Putamen (tissue), 1 donor: ENCODE data around the gene SORBS2.

ENCODE experiments used
- DNase-seq: peaks from one replicate; pipeline ENCODE4 v3.0.0-alpha.2; 2016; ENCODE audit warnings: low spot score

SORBS2 gene

GRCh38 chr4:185800266-185800945, 11.6 kb downstream of the SORBS2 start:
- no peak for DNase-seq

- DNase-seq = no peak
Measured at GRCh38 chr4:185799442-185799841, 12.6 kb downstream of the SORBS2 start.

- DNase-seq = no peak
Measured at GRCh38 chr4:185797596-185798338, 14.2 kb downstream of the SORBS2 start.

DNA sequence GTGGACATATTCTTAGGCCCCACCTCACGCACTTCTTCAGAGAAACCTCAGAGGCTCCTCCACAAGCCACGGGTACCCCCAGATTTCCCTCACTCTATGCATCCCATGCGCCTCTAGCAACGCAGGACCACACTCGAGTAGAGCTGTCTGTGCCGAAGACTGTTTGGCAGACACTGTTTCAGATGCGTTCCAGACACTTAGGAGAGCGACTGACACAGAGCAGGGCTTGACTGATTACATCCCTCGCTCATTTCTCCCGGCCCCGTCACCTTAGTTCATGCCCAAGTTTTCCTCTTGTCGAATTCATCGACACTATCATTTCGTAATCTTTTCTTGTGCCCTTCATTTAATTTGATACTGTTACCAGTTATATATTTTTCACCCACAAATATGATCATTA, 15.0 kb downstream of the SORBS2 start:
- DNase-seq = no peak

GRCh38 chr4:185796176-185796575, 15.8 kb downstream of the SORBS2 start:
- DNase-seq = no peak

- no peak for DNase-seq
Measured at GRCh38 chr4:185794637-185795036, 17.4 kb downstream of the SORBS2 start.

- no peak for DNase-seq
Measured at GRCh38 chr4:185793716-185794115, 18.3 kb downstream of the SORBS2 start.

DNA sequence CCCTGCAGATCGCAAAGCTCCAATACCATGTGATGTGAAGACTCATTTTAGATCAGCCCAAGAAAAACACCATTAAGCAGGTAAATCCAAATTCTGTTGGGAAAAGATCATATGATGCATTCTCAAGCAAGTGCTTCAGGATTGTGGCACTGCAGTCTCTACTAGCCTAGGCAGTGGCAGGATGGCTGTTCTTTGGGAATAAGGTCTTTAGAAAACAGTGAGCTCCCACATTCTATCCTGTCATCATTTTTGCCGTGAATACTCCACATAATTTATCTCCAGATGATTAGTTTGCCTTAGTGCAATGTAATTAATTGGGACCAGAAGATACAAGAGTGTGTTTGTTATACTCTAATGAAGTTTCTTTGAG, 18.9 kb downstream of the SORBS2 start:
- DNase-seq = no peak

GRCh38 chr4:185792384-185793115, 19.4 kb downstream of the SORBS2 start:
- DNase-seq = no peak

GRCh38 chr4:185787926-185788679, 23.9 kb downstream of the SORBS2 start:
- no peak for DNase-seq

- DNase-seq = no peak
Measured at GRCh38 chr4:185786422-185786821, 25.6 kb downstream of the SORBS2 start.

DNA sequence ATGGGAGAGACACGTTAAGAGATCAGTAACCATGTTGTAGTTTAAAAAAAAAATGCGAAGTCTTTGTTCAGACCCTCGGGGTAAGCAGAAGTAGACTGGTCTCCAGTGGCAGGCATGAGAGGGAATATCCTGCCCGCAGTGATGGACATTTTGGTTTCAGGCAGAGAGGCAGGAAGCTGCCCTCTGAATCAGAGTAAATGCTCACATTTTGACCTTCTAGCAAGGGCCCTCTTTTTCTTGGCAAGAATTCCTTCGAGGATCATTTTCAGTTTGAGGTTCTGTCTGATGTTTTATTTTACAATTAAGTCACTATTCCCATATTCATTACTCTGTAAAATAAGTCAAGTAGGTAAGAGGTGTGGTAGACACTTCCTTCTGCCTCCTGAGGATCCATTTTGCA, 28.4 kb downstream of the SORBS2 start:
- no peak for DNase-seq

GRCh38 chr4:185782523-185782922, 29.5 kb downstream of the SORBS2 start:
- no peak for DNase-seq

GRCh38 chr4:185781555-185782215, 30.3 kb downstream of the SORBS2 start:
- no peak for DNase-seq

- no peak for DNase-seq
Measured at GRCh38 chr4:185780472-185780871, 31.5 kb downstream of the SORBS2 start.

DNA sequence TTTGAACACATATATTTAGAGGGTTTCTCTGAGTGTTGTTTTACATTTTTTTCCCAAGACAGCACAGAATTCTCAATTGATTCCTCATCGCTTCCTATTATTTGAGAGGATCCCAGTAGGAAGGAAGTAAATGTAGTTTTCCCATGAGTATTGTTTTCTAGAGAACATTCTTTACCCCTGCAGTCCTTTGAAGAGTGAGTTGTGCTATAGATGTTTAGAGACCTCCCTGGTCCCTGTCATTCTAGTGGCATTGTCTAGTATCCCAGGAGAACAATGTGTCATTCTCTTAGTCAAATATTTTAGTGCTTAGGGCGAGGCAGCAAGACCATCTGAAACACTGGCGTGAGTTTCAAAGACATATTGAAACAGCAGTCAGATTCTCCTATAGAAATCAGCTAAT, 32.5 kb downstream of the SORBS2 start:
- DNase-seq = no peak

GRCh38 chr4:185778307-185778706, 33.7 kb downstream of the SORBS2 start:
- no peak for DNase-seq

- no peak for DNase-seq
Measured at GRCh38 chr4:185775792-185776555, 36.0 kb downstream of the SORBS2 start.

- DNase-seq = no peak
Measured at GRCh38 chr4:185774845-185775680, 36.9 kb downstream of the SORBS2 start.

DNA sequence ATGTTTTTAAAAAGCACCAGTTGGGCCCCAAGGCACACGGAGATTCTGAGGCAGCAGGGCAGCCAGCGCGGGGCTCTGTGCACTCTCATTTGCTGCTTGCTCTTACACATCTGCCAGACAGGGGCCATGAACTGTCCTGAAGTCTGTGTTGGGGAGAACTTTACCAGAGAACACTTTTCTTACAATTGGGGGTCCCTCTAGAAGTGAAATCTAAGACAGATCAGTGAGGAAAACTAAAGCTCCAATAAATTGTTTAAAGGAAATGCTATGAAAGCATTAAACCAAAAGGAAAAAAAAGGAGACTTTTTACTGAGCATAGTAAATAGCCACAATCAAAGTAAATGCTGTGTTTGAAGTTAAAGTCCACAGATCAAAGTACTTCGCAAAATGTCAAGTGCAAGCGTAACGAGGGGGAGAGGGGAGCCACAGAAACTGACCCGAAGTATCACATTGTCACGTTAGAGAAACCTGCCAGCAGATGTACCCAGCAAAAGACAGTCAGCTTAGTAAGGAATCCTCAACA, 37.8 kb downstream of the SORBS2 start:
- DNase-seq = no peak
